Right atrium auricular region (tissue), 2 donors: ENCODE measurements around the gene TTLL5. TPM values are rescaled to one million over a fixed set of nuclear protein-coding genes. Genes with fewer than 3 reads are reported as not detected.

Experiments
- DNase-seq: peaks from one replicate; pipeline ENCODE4 v3.0.0-alpha.2; 2019; ENCODE audit warnings: low spot score
- H3K27ac ChIP-seq, 2 donors: fragments of 200-600 bp; sonication (generic); 1 replicate in 1 of 2; 2 replicates in 1 of 2; pipeline ENCODE4 v1.5.1; 2016 to 2019
- H3K27me3 ChIP-seq, 2 donors: fragments of 200-600 bp; sonication (generic); one replicate each; pipeline versions ENCODE4 v1.5.1 to v1.6.0; 2017 to 2019
- H3K36me3 ChIP-seq: fragments of 200-600 bp; sonication (generic); one replicate; pipeline ENCODE4 v1.5.1; 2016
- H3K4me1 ChIP-seq, 2 donors: fragments of 200-600 bp; sonication (generic); one replicate each; pipeline versions ENCODE4 v1.5.1 to v1.6.0; 2017 to 2019
- H3K4me3 ChIP-seq, 2 donors: fragments of 200-600 bp; sonication (generic); 1 replicate in 1 of 2; 2 replicates in 1 of 2; pipeline ENCODE4 v1.5.1; 2017 to 2019; ENCODE audit warnings: mild to moderate bottlenecking in 1 of 2, moderate library complexity in 1 of 2
- H3K9me3 ChIP-seq, 2 donors: fragments of 200-600 bp; sonication (generic); one replicate each; pipeline ENCODE4 v1.5.1; 2019
- total RNA-seq, 2 donors: library from RNA; depleted of rRNA; stranded (reverse); fragments of >200 nt; gene quantifications; one replicate each; pipeline ENCODE4 v1.1.0, GENCODE V29; 2016
- TF ChIP-seq, protein P1 (sequence below), 2 donors: fragments of 200-600 bp; sonication (generic); IDR thresholded peaks; one replicate each; pipeline ENCODE4 v1.5.1; 2019; ENCODE audit warnings: antibody characterized with exemption in 2 of 2

Gene TTLL5
- total RNA-seq, 2 donors from 2014 or later = 15.3 to 22.6 TPM

DNA sequence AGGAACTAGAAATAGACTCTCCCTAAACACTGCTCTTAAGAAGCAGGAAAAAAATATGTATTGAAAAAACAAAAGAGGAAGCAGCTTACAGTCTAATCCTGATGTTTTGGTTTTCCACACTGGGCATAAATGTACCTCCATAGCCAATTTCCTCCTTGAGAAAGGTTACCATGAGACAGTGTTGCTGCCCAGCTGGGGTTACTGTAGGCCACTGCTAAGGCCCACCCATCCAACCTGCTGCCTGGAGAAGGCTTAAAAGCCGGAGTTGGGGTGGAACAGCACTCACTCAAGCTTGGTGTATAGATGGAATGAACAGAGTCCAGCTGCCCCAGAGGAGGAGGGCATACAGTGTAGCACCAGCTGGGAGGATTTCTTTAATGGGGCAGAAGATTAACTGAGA, 41.5 kb upstream of the TTLL5 start:
- Histone ChIP-seq H3K9me3 (no peaks in the 10 kb centered on the region), H3K4me3 (no peak overlapping the region), H3K36me3 (no peaks in the 10 kb centered on the region), H3K27ac (no peak overlapping the region), H3K27me3 (no peaks in the 10 kb centered on the region), H3K4me1 (no peaks in the 10 kb centered on the region)
- TF ChIP-seq, protein P1, sequence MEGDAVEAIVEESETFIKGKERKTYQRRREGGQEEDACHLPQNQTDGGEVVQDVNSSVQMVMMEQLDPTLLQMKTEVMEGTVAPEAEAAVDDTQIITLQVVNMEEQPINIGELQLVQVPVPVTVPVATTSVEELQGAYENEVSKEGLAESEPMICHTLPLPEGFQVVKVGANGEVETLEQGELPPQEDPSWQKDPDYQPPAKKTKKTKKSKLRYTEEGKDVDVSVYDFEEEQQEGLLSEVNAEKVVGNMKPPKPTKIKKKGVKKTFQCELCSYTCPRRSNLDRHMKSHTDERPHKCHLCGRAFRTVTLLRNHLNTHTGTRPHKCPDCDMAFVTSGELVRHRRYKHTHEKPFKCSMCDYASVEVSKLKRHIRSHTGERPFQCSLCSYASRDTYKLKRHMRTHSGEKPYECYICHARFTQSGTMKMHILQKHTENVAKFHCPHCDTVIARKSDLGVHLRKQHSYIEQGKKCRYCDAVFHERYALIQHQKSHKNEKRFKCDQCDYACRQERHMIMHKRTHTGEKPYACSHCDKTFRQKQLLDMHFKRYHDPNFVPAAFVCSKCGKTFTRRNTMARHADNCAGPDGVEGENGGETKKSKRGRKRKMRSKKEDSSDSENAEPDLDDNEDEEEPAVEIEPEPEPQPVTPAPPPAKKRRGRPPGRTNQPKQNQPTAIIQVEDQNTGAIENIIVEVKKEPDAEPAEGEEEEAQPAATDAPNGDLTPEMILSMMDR (IDR thresholded peaks at IDR 0.05) = no peak
- DNase-seq = no peak

DNA sequence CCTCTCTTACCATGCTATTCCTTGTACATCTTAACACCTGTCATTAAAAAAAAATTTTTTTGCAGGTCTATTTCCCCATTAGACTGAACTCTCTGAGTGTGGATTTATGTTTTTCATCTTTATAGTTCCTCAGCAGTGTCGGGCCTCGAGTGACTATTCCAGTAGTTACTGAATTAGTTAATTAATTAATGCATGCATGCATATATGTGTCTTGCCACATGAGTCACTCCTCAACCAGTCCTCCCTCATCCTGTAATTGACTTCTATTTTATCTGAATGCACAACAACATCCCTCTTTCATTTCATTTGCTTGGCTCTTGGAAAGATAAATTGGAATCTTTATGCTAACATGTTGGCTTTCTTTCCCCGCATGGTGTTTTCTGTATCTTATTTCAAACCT, 36.0 kb upstream of the TTLL5 start:
- no peak for DNase-seq
- Histone ChIP-seq H3K4me3 (no peak overlapping the region), H3K4me1 (no peaks in the 10 kb centered on the region), H3K27ac (no peak overlapping the region), H3K27me3 (no peaks in the 10 kb centered on the region), H3K36me3 (no peaks in the 10 kb centered on the region), H3K9me3 (no peaks in the 10 kb centered on the region)
- TF ChIP-seq, protein P1 (IDR thresholded peaks at IDR 0.05) = no peak

DNA sequence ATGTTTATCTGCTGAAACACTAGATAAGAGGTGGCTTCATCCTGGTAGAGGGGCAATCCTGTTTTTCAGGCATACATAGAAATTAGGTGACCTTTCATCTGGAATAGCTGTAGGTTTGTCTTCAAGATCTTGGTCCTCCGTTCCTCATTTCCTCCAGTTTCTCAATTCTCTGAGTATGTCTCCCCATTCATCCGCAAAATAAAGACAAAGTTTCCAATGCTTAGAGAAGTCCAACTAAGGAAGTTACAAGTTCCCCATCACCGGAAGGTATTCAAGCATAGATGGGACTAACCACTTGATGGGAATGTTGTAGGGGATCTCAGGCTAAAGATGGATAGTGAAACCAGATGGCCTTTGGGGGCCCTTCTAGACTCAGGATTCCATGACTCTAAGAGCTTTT, 34.6 kb upstream of the TTLL5 start:
- no peak overlapping the region for H3K27ac ChIP-seq
- TF ChIP-seq, protein P1 (IDR thresholded peaks at IDR 0.05) = no peak
- no peak for DNase-seq

DNA sequence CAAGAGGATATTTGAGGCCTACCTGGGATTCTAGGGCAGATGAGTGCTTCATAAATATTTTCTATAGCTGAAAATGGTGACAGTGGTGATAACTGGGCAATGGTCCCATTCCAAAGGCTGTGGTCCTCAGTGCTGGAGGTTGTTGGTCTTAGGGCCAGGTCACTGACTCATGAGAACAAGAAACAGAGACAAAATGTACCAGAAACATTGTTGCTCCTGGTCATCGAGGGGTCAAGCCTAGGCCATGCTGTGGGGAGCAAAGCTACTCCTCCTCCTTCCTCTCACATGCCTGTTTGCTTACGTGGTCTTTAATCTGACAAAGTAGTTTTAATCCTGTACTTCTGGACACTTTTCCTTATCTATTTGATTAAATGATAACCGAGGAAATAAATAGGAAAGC, 34.2 kb upstream of the TTLL5 start:
- no peak for DNase-seq
- Histone ChIP-seq H3K4me3 (no peak overlapping the region), H3K27ac (no peak overlapping the region), H3K4me1 (no peaks in the 10 kb centered on the region), H3K36me3 (no peaks in the 10 kb centered on the region), H3K9me3 (no peaks in the 10 kb centered on the region), H3K27me3 (no peaks in the 10 kb centered on the region)
- TF ChIP-seq, protein P1 (IDR thresholded peaks at IDR 0.05) = no peak

More for the DNA sequence above, 34.6 kb upstream of the TTLL5 start:
- no peak overlapping the region for H3K4me3 ChIP-seq
- no peaks in the 10 kb centered on the region for H3K9me3 ChIP-seq
- H3K4me1 ChIP-seq = no peaks in the 10 kb centered on the region
- no peaks in the 10 kb centered on the region for H3K27me3 ChIP-seq
- no peaks in the 10 kb centered on the region for H3K36me3 ChIP-seq

DNA sequence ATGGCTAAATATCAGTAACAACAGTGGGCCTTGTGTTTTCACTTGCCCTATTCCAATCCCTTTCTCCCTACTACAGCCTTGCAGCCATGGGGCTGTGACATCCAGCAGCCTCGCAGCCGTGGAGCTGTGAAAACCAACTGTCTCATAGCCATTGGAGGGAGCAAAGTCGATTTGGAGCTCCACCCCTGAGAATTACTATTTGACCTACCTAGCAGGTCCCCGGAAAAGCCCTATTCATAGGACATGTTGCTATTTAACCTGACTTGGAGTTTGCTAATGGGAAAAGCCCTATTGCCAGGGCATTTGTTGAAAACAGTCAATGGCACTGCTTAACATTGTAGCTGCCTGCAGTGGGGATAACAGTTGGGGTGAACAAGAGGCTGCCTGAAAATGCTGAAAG, 33.6 kb upstream of the TTLL5 start:
- no peaks in the 10 kb centered on the region for H3K9me3 ChIP-seq
- no peaks in the 10 kb centered on the region for H3K27me3 ChIP-seq
- H3K4me3 ChIP-seq = no peak overlapping the region
- TF ChIP-seq, protein P1 (IDR thresholded peaks at IDR 0.05) = no peak
- H3K27ac ChIP-seq = no peak overlapping the region
- H3K36me3 ChIP-seq = no peaks in the 10 kb centered on the region
- no peaks in the 10 kb centered on the region for H3K4me1 ChIP-seq
- DNase-seq = no peak

DNA sequence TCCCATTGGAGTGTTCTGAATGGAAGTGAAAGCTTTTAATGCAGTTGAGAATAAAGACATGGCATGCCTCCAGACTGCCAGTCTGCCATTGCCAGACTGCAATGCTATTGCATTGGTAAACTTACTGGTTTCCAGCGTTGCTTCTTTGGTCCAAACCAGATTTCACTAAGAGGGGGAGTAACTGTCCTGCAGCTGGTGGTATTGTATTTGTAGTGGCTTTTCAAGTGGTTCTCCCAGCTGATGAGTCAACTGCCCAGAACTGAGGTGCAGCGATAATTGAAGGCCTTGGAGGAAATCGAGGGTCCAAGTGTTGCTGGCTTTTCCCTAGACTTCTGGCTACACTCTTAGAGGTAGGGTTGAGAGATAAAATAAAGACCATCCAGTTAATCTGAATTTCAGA, 32.2 kb upstream of the TTLL5 start:
- H3K27me3 ChIP-seq = no peaks in the 10 kb centered on the region
- H3K4me1 ChIP-seq = no peaks in the 10 kb centered on the region
- no peak overlapping the region for H3K4me3 ChIP-seq
- no peaks in the 10 kb centered on the region for H3K36me3 ChIP-seq
- no peak overlapping the region for H3K27ac ChIP-seq
- no peaks in the 10 kb centered on the region for H3K9me3 ChIP-seq
- no peak for DNase-seq
- TF ChIP-seq, protein P1 (IDR thresholded peaks at IDR 0.05) = no peak
